CD14-positive monocyte (primary cell): ENCODE data around the gene ING2. TPM values are rescaled to one million over a fixed set of nuclear protein-coding genes. Genes with fewer than 3 reads are reported as not detected.
A peak's percentile ranks its signal among the peaks of the same experiment; 100 is the strongest.

Source experiments
- DNase-seq, 3 donors: peaks; one replicate each; pipeline ENCODE4 v3.0.0-alpha.2; 2011 to 2022
- H2AFZ ChIP-seq: 2 replicates; pipeline ENCODE4 v1.6.0; 2012; ENCODE audit warnings: mild to moderate bottlenecking, low read depth, low read length, inconsistent platforms; ENCODE audit not compliant: insufficient read depth, poor library complexity, severe bottlenecking
- H3K27ac ChIP-seq, 2 donors: 1 replicate in 1 of 2; 2 replicates in 1 of 2; pipeline ENCODE4 v1.5.1; 2012 to 2013; ENCODE audit warnings: low read length in 2 of 2, control low read depth in 1 of 2, inconsistent platforms in 1 of 2, low read depth in 1 of 2, mild to moderate bottlenecking in 1 of 2
- H3K27me3 ChIP-seq, 2 donors: one replicate each; pipeline versions ENCODE4 v1.6.0 to v1.6.1; 2011 to 2013; ENCODE audit warnings: low read length in 2 of 2; ENCODE audit not compliant: control insufficient read depth in 2 of 2, insufficient read depth in 2 of 2
- H3K36me3 ChIP-seq, 2 donors: replicated peaks in 1 of 2; 1 replicate in 1 of 2; 2 replicates in 1 of 2; pipeline versions ENCODE4 v1.5.1 to v1.6.1; 2012 to 2013; ENCODE audit warnings: low read length in 2 of 2, control low read depth in 1 of 2, inconsistent platforms in 1 of 2, mild to moderate bottlenecking in 1 of 2; ENCODE audit not compliant: insufficient read depth in 2 of 2, control insufficient read depth in 1 of 2
- H3K4me1 ChIP-seq, 2 donors: 1 replicate in 1 of 2; 2 replicates in 1 of 2; pipeline versions ENCODE4 v1.5.1 to v1.6.1; 2012 to 2013; ENCODE audit warnings: low read length in 2 of 2, control low read depth in 1 of 2, inconsistent platforms in 1 of 2, mild to moderate bottlenecking in 1 of 2, moderate library complexity in 1 of 2; ENCODE audit not compliant: insufficient read depth in 2 of 2, control insufficient read depth in 1 of 2
- H3K4me2 ChIP-seq: replicated peaks from 2 replicates; pipeline ENCODE3; 2012; ENCODE audit warnings: low read length, moderate library complexity, mild to moderate bottlenecking; ENCODE audit not compliant: poor library complexity, severe bottlenecking; ENCODE audit errors: extremely low read depth
- H3K4me3 ChIP-seq, 3 experiments: fragments of 200-600 bp in 1 of 3; sonication (generic) in 1 of 3; replicated peaks in 1 of 3; 1 replicate in 2 of 3; 2 replicates in 1 of 3; pipeline ENCODE4 v1.5.1; 2011 to 2013; ENCODE audit warnings: low read length in 3 of 3, mild to moderate bottlenecking in 3 of 3, control low read depth in 2 of 3, low read depth in 2 of 3, inconsistent platforms in 1 of 3, moderate library complexity in 1 of 3
- H3K79me2 ChIP-seq: 2 replicates; pipeline ENCODE4 v1.6.0; 2012; ENCODE audit warnings: mild to moderate bottlenecking, control low read depth, inconsistent platforms, low read length, moderate library complexity; ENCODE audit not compliant: insufficient read depth
- H3K9ac ChIP-seq: 2 replicates; pipeline ENCODE4 v1.6.0; 2017; ENCODE audit warnings: low read length, mild to moderate bottlenecking; ENCODE audit not compliant: insufficient read depth, poor library complexity, severe bottlenecking
- H3K9me3 ChIP-seq, 2 donors: replicated peaks in 1 of 2; 1 replicate in 1 of 2; 2 replicates in 1 of 2; pipeline versions ENCODE4 v1.5.1 to v1.6.1; 2012 to 2013; ENCODE audit warnings: low read length in 2 of 2, control low read depth in 1 of 2; ENCODE audit not compliant: control insufficient read depth in 1 of 2, insufficient read depth in 1 of 2
- H4K20me1 ChIP-seq: 2 replicates; pipeline ENCODE4 v1.6.0; 2012; ENCODE audit warnings: mild to moderate bottlenecking, low read length, control low read depth, moderate library complexity; ENCODE audit not compliant: insufficient read depth
- H3K27ac Mint-ChIP-seq, 7 donors: one replicate each; pipeline ENCODE4 v1.8.0; 2020; ENCODE audit warnings: mild to moderate bottlenecking in 7 of 7, mixed read lengths in 7 of 7, moderate library complexity in 6 of 7, inconsistent platforms in 2 of 7
- H3K27me3 Mint-ChIP-seq, 3 donors: one replicate each; pipeline ENCODE4 v1.8.0; 2021 to 2022; ENCODE audit warnings: low read depth in 3 of 3, mild to moderate bottlenecking in 3 of 3, mixed read lengths in 3 of 3, moderate library complexity in 3 of 3, inconsistent platforms in 1 of 3
- H3K36me3 Mint-ChIP-seq, 2 donors: one replicate each; pipeline ENCODE4 v1.8.0; 2020; ENCODE audit warnings: mixed read lengths in 2 of 2, inconsistent platforms in 1 of 2, mild to moderate bottlenecking in 1 of 2
- H3K4me1 Mint-ChIP-seq: one replicate; pipeline ENCODE4 v1.8.0; 2020; ENCODE audit warnings: mild to moderate bottlenecking, mixed read lengths
- H3K4me3 Mint-ChIP-seq, 2 donors: one replicate each; pipeline ENCODE4 v1.8.0; 2020; ENCODE audit warnings: mild to moderate bottlenecking in 2 of 2, mixed read lengths in 2 of 2, moderate library complexity in 1 of 2
- H3K9me3 Mint-ChIP-seq, 7 donors: one replicate each; pipeline ENCODE4 v1.8.0; 2020 to 2022; ENCODE audit warnings: mixed read lengths in 7 of 7, mild to moderate bottlenecking in 6 of 7, moderate library complexity in 6 of 7, inconsistent platforms in 2 of 7
- CTCF ChIP-seq: fragments of 200-600 bp; IDR thresholded peaks from one replicate; pipeline ENCODE4 v1.8.0; 2022; ENCODE audit warnings: antibody characterized with exemption, mild to moderate bottlenecking
- WGBS: methylation state at CpG from one replicate; pipeline ENCODE4 v1.1.5; 2013; ENCODE audit warnings: missing lambda C conversion rate; ENCODE audit not compliant: insufficient coverage; 5-methylcytosine and 5-hydroxymethylcytosine counted together
- intact Hi-C, 2 donors: fragments of 100-400 bp; cut with micrococcal nuclease; formaldehyde crosslinking; loops; one replicate each; pipeline versions ENCODE4 v1.15.0 to v1.15.1; 2023
- polyA plus RNA-seq, 3 donors: library from polyadenylated mRNA; depleted of rRNA in 1 of 3; unstranded in 2 of 3; stranded (reverse) in 1 of 3; fragments of 300-500 nt in 2 of 3; fragments of >200 nt in 1 of 3; fragmentation: Illumina TruSeq in 2 of 3; gene quantifications; 1 replicate in 2 of 3; 2 replicates in 1 of 3; pipeline ENCODE4 v1.2.3, GENCODE V29; 2012 to 2021

The ING2 gene
- polyA plus RNA-seq, 3 donors: 6.6 to 12.2 (median 10.5) TPM

GRCh38 chr4:183467246-183467645 is 37.6 kb upstream of the ING2 start:
- Mint-ChIP-seq H3K4me1 (peaks cover 22% of the 10 kb centered on the region), H3K36me3 (no peaks in the 10 kb centered on the region), H3K27me3 (peaks cover 0 to 1% (median under 1%) of the 10 kb centered on the region in 3 donors), H3K9me3 (peaks cover 10 to 32% (median 21%) of the 10 kb centered on the region in 7 donors), H3K4me3 (no peak overlapping the region), H3K27ac (no peak overlapping the region)
- DNase-seq: no peak
- Histone ChIP-seq H3K9ac (no peak overlapping the region), H3K36me3 (no peaks in the 10 kb centered on the region), H3K9me3 (peaks cover 0 to 8% of the 10 kb centered on the region in 2 donors), H3K4me2 (no peak overlapping the region), H3K27ac (no peak overlapping the region), H3K79me2 (no peaks in the 10 kb centered on the region), H2AFZ (no peak overlapping the region), H3K4me3 (no peak overlapping the region), H3K4me1 (peaks cover 11 to 17% of the 10 kb centered on the region in 2 donors), H3K27me3 (no peaks in the 10 kb centered on the region), H4K20me1 (no peaks in the 10 kb centered on the region)
- WGBS: 94% methylated on average over 2 of the region's 3 CpGs
- intact Hi-C loops: no loop called here
- no peak for TF ChIP-seq CTCF

GRCh38 chr4:183468210-183469095 is 36.4 kb upstream of the ING2 start:
- Histone ChIP-seq H3K9ac (no peak overlapping the region), H3K36me3 (no peaks in the 10 kb centered on the region), H3K4me1 (peaks cover 15 to 17% of the 10 kb centered on the region in 2 donors), H2AFZ (no peak overlapping the region), H3K4me2 (no peak overlapping the region), H3K27ac (no peak overlapping the region), H3K27me3 (no peaks in the 10 kb centered on the region), H3K4me3 (no peak overlapping the region), H4K20me1 (no peaks in the 10 kb centered on the region), H3K79me2 (no peaks in the 10 kb centered on the region), H3K9me3 (peaks cover 0 to 8% of the 10 kb centered on the region in 2 donors)
- Mint-ChIP-seq H3K27me3 (peaks cover 0 to 1% (median 0%) of the 10 kb centered on the region in 3 donors), H3K4me3 (no peak overlapping the region), H3K27ac (peak overlapping the region in 1 of 7 donors; percentile 5), H3K9me3 (peaks cover 10 to 27% (median 21%) of the 10 kb centered on the region in 7 donors), H3K4me1 (peaks cover 24% of the 10 kb centered on the region), H3K36me3 (no peaks in the 10 kb centered on the region)
- intact Hi-C loops: no loop called here
- TF ChIP-seq CTCF: no peak
- DNase-seq: no peak
- WGBS: no CpG with 5 or more reads among the region's 7 CpGs
